HepG2 (cell line): ENCODE data around the gene ZCCHC3. TPM values are rescaled to one million over a fixed set of nuclear protein-coding genes. Genes with fewer than 3 reads are reported as not detected.

ENCODE experiments used
- ATF4 ChIP-seq, 2 experiments: fragments of 450-650 bp in 1 of 2; sonication (generic) in 1 of 2; formaldehyde crosslinking; IDR thresholded peaks; 2 replicates each; pipeline versions ENCODE4 v1.5.0 to v1.8.0; 2020 to 2022; ENCODE audit warnings: mild to moderate bottlenecking in 1 of 2, missing genetic modification reagents in 1 of 2
- ATF6 ChIP-seq: sonication (generic); formaldehyde crosslinking; conservative IDR thresholded peaks from 2 replicates; pipeline ENCODE4 v1.4.0; 2020; ENCODE audit warnings: missing genetic modification reagents
- BRCA1 ChIP-seq: sonication (generic); formaldehyde crosslinking; IDR thresholded peaks from 2 replicates; pipeline ENCODE4 v1.4.0; 2020; ENCODE audit warnings: missing genetic modification reagents
- CCAR2 ChIP-seq: fragments of 200-400 bp; formaldehyde crosslinking; optimal IDR thresholded peaks from 2 replicates; pipeline ENCODE3; 2018; ENCODE audit warnings: low read depth, mild to moderate bottlenecking, low read length, moderate library complexity
- KAT8 ChIP-seq: IDR thresholded peaks from 2 replicates; pipeline ENCODE4 v1.6.1; 2016; ENCODE audit warnings: missing genetic modification reagents, missing compliant biosample characterization
- MEIS1 ChIP-seq: sonication (generic); formaldehyde crosslinking; IDR thresholded peaks from 2 replicates; pipeline ENCODE4 v1.9.0; 2021; ENCODE audit warnings: mild to moderate bottlenecking, missing genetic modification reagents, moderate library complexity, borderline replicate concordance
- NR1H2 ChIP-seq: sonication (generic); formaldehyde crosslinking; IDR thresholded peaks from 2 replicates; pipeline ENCODE4 v1.8.1; 2022; ENCODE audit warnings: low read depth, missing genetic modification reagents, borderline replicate concordance
- NR3C1 ChIP-seq: sonication (generic); formaldehyde crosslinking; IDR thresholded peaks from 2 replicates; pipeline ENCODE4 v1.4.0; 2020; ENCODE audit warnings: missing genetic modification reagents
- RBM22 ChIP-seq: fragments of 200-400 bp; formaldehyde crosslinking; optimal IDR thresholded peaks from 2 replicates; pipeline ENCODE3; 2017; ENCODE audit warnings: mild to moderate bottlenecking, low read length, moderate library complexity
- ZBTB8A ChIP-seq: sonication (generic); formaldehyde crosslinking; IDR thresholded peaks from 2 replicates; pipeline ENCODE4 v1.4.0; 2020; ENCODE audit warnings: mild to moderate bottlenecking, low read depth, missing genetic modification reagents, borderline replicate concordance
- ZNF496 ChIP-seq: sonication (generic); formaldehyde crosslinking; IDR thresholded peaks from 2 replicates; pipeline ENCODE4 v1.8.1; 2023; ENCODE audit warnings: mild to moderate bottlenecking, moderate library complexity, missing genetic modification reagents; ENCODE audit not compliant: insufficient replicate concordance
- ZNF614 ChIP-seq: IDR thresholded peaks from 2 replicates; pipeline ENCODE4 v1.6.1; 2018; ENCODE audit warnings: missing biosample characterization, missing genetic modification reagents, inconsistent platforms, borderline replicate concordance
- ZNF713 ChIP-seq: sonication (generic); formaldehyde crosslinking; IDR thresholded peaks from 2 replicates; pipeline ENCODE4 v1.4.0; 2020; ENCODE audit warnings: mild to moderate bottlenecking, missing genetic modification reagents
- polyA plus RNA-seq, 8 experiments: library from polyadenylated mRNA; depleted of rRNA in 3 of 8; stranded (reverse) in 7 of 8; unstranded in 1 of 8; fragments of >200 nt; fragmentation: Illumina TruSeq in 4 of 8; extraction: Trizol in 4 of 8; gene quantifications; 2 replicates each; pipeline versions ENCODE4 v1.2.1 to v1.2.3, GENCODE V29; 2011 to 2016; ENCODE audit warnings: low read depth in 4 of 8, missing spikeins in 1 of 8, mixed read lengths in 1 of 8; ENCODE audit not compliant: insufficient read depth in 1 of 8
- total RNA-seq, 5 experiments: library from RNA; depleted of rRNA; stranded (reverse); fragments of >200 nt; fragmentation: Illumina TruSeq; extraction: Trizol; gene quantifications; 2 replicates each; pipeline ENCODE4 v1.2.3, GENCODE V29; 2016; ENCODE audit warnings: low read depth in 1 of 5
- TF ChIP-seq, protein P1 (sequence below): sonication (generic); formaldehyde crosslinking; IDR thresholded peaks from 2 replicates; pipeline ENCODE4 v1.4.0; 2020; ENCODE audit warnings: mild to moderate bottlenecking, missing genetic modification reagents
- TF ChIP-seq, protein P2 (sequence below): sonication (generic); formaldehyde crosslinking; IDR thresholded peaks from 2 replicates; pipeline ENCODE4 v1.9.0; 2021; ENCODE audit warnings: missing genetic modification reagents, mild to moderate bottlenecking, borderline replicate concordance

ZCCHC3 gene
- total and polyA plus RNA-seq, 2 of the 13 experiments (the other 11 are each of a cell fraction or from before 2014, with no cell fraction given) = 46.6 to 63.0 TPM

GRCh38 chr20:325045-325888 is 27.9 kb downstream of the ZCCHC3 start, which contains the start of gene SOX12 (continued):
- TF ChIP-seq MEIS1 (no peak), ZNF614 (CRISPR knock-in tag) (no peak), ATF4 (CRISPR knock-in tag; IDR thresholded peaks at IDR 0.05) (no peak; a peak in 1 of 4 replicates), BRCA1 (no peak), ZNF713 (CRISPR knock-in tag) (peak; percentile 85; the same call in 1 of the 2 replicates), CCAR2 (no peak), KAT8 (CRISPR knock-in tag) (no peak; the same call in none of the 2 replicates), ZNF496 (CRISPR knock-in tag) (no peak), NR3C1 (CRISPR knock-in tag) (no peak), ZBTB8A (CRISPR knock-in tag) (no peak; the same call in 1 of the 2 replicates), NR1H2 (CRISPR knock-in tag) (no peak), RBM22 (no peak), ATF6 (CRISPR knock-in tag) (no peak; the same call in 1 of the 2 replicates)
- TF ChIP-seq, protein P1, sequence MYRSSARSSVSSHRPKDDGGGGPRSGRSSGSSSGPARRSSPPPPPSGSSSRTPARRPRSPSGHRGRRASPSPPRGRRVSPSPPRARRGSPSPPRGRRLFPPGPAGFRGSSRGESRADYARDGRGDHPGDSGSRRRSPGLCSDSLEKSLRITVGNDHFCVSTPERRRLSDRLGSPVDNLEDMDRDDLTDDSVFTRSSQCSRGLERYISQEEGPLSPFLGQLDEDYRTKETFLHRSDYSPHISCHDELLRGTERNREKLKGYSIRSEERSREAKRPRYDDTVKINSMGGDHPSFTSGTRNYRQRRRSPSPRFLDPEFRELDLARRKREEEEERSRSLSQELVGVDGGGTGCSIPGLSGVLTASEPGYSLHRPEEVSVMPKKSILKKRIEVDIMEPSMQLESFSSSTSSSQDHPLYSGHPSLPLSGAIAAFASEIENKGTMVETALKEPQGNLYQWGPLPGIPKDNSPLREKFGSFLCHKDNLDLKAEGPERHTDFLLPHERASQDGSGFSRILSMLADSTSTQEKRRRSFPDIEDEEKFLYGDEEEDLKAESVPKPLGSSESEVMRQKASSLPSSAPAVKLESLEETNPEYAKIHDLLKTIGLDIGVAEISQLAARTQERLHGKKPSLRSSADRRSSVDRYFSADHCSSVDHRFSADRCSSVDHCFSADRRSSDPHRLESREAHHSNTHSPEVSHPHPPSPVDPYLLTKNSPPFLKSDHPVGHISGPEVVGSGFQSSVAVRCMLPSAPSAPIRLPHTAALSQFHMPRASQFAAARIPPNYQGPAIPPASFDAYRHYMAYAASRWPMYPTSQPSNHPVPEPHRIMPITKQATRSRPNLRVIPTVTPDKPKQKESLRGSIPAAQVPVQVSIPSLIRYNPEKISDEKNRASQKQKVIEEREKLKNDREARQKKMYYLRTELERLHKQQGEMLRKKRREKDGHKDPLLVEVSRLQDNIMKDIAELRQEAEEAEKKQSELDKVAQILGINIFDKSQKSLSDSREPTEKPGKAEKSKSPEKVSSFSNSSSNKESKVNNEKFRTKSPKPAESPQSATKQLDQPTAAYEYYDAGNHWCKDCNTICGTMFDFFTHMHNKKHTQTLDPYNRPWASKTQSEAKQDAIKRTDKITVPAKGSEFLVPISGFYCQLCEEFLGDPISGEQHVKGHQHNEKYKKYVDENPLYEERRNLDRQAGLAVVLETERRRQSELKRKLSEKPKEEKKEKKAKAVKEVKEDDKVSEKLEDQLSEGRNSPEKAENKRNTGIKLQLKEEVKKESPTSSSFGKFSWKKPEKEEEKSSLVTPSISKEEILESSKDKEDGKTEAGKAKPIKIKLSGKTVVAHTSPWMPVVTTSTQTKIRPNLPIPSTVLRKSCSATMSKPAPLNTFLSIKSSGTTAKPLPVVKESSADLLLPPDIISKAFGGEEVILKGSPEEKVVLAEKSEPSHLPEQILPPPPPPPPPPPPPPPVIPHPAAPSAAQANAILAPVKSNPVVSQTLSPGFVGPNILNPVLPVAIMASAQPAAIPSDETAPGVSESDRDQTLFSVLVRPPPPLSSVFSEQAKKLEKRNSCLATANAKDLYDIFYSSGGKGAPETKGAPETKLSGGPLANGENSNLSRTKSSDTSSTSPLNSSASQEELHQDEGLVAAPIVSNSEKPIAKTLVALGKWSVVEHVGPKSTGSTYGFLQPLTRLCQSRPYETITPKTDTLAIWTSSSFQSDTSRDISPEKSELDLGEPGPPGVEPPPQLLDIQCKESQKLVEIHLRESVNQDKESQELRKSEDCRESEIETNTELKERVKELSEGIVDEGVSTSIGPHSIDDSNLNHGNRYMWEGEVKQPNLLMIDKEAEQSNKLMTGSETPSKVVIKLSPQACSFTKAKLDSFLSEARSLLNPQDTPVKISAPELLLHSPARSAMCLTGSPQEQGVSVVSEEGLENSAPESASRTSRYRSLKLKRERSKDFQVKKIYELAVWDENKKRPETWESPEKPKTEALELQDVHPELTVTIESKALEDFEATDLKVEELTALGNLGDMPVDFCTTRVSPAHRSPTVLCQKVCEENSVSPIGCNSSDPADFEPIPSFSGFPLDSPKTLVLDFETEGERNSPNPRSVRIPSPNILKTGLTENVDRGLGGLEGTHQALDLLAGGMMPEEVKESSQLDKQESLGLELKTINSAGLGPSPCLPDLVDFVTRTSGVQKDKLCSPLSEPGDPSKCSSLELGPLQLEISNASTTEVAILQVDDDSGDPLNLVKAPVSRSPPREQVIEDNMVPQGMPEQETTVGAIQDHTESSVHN = no peak
- TF ChIP-seq, protein P2, sequence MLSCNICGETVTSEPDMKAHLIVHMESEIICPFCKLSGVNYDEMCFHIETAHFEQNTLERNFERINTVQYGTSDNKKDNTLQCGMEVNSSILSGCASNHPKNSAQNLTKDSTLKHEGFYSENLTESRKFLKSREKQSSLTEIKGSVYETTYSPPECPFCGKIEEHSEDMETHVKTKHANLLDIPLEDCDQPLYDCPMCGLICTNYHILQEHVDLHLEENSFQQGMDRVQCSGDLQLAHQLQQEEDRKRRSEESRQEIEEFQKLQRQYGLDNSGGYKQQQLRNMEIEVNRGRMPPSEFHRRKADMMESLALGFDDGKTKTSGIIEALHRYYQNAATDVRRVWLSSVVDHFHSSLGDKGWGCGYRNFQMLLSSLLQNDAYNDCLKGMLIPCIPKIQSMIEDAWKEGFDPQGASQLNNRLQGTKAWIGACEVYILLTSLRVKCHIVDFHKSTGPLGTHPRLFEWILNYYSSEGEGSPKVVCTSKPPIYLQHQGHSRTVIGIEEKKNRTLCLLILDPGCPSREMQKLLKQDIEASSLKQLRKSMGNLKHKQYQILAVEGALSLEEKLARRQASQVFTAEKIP (CRISPR knock-in tag) = no peak
